ENCODE data around the gene C22orf39. TPM values are rescaled to one million over a fixed set of nuclear protein-coding genes. Genes with fewer than 3 reads are reported as not detected.

C22orf39 gene
- polyA plus RNA-seq, 3 donors: 39.7 to 45.6 (median 44.3) TPM

- DNase-seq (ENCODE audit: low read depth in 3 of 3, low spot score in 2 of 3): no peak
Measured at GRCh38 chr22:19478045-19478900, 30.8 kb upstream of the C22orf39 start.

- no peak for DNase-seq (ENCODE audit: low read depth in 3 of 3, low spot score in 2 of 3)
Measured at GRCh38 chr22:19477321-19478044, 30.0 kb upstream of the C22orf39 start.

GRCh38 chr22:19476023-19476422 lies 28.5 kb upstream of the C22orf39 start:
- no peak for DNase-seq (ENCODE audit: low read depth in 3 of 3, low spot score in 2 of 3)

GRCh38 chr22:19473578-19473977 lies 26.1 kb upstream of the C22orf39 start:
- no peak for DNase-seq (ENCODE audit: low read depth in 3 of 3, low spot score in 2 of 3)

GRCh38 chr22:19472233-19472632 lies 24.7 kb upstream of the C22orf39 start:
- DNase-seq (ENCODE audit: low read depth in 3 of 3, low spot score in 2 of 3): no peak

GRCh38 chr22:19471572-19471971 lies 24.1 kb upstream of the C22orf39 start:
- no peak for DNase-seq (ENCODE audit: low read depth in 3 of 3, low spot score in 2 of 3)

GRCh38 chr22:19470010-19470409 lies 22.5 kb upstream of the C22orf39 start:
- no peak for DNase-seq (ENCODE audit: low read depth in 3 of 3, low spot score in 2 of 3)

- DNase-seq (ENCODE audit: low read depth in 3 of 3, low spot score in 2 of 3): no peak
Measured at GRCh38 chr22:19469421-19469820, 21.9 kb upstream of the C22orf39 start.

- no peak for DNase-seq (ENCODE audit: low read depth in 3 of 3, low spot score in 2 of 3)
Measured at GRCh38 chr22:19467912-19468311, 20.4 kb upstream of the C22orf39 start.

GRCh38 chr22:19466848-19467752 lies 19.6 kb upstream of the C22orf39 start:
- no peak for DNase-seq (ENCODE audit: low read depth in 3 of 3, low spot score in 2 of 3)

GRCh38 chr22:19466126-19466716 lies 18.7 kb upstream of the C22orf39 start:
- no peak for DNase-seq (ENCODE audit: low read depth in 3 of 3, low spot score in 2 of 3)

- no peak for DNase-seq (ENCODE audit: low read depth in 3 of 3, low spot score in 2 of 3)
Measured at GRCh38 chr22:19464975-19465374, 17.5 kb upstream of the C22orf39 start.

GRCh38 chr22:19464546-19464945 lies 17.0 kb upstream of the C22orf39 start:
- DNase-seq (ENCODE audit: low read depth in 3 of 3, low spot score in 2 of 3): no peak

- DNase-seq (ENCODE audit: low read depth in 3 of 3, low spot score in 2 of 3): no peak
Measured at GRCh38 chr22:19463491-19464469, 16.3 kb upstream of the C22orf39 start.

GRCh38 chr22:19463008-19463407 lies 15.5 kb upstream of the C22orf39 start:
- no peak for DNase-seq (ENCODE audit: low read depth in 3 of 3, low spot score in 2 of 3)

GRCh38 chr22:19461506-19461905 lies 14.0 kb upstream of the C22orf39 start:
- DNase-seq (ENCODE audit: low read depth in 3 of 3, low spot score in 2 of 3): no peak

- DNase-seq (ENCODE audit: low read depth in 3 of 3, low spot score in 2 of 3): no peak
Measured at GRCh38 chr22:19460036-19460435, 12.5 kb upstream of the C22orf39 start.

GRCh38 chr22:19457828-19458428 lies 10.4 kb upstream of the C22orf39 start:
- no peak for DNase-seq (ENCODE audit: low read depth in 3 of 3, low spot score in 2 of 3)

GRCh38 chr22:19456541-19456940 lies 9.0 kb upstream of the C22orf39 start:
- no peak for DNase-seq (ENCODE audit: low read depth in 3 of 3, low spot score in 2 of 3)

Data from right renal cortex interstitium (tissue), 3 donors.